GM20000 (cell line): ENCODE results near the gene AOAH.

Source experiments
- DNase-seq: peaks from one replicate; pipeline ENCODE4 v3.0.0; 2012; ENCODE audit warnings: low spot score
- TF ChIP-seq, protein P1 (sequence below): IDR thresholded peaks from 2 replicates; pipeline ENCODE4 v1.5.1; 2012; ENCODE audit warnings: mild to moderate bottlenecking, control low read depth; ENCODE audit errors: extremely low read depth, missing control alignments

Gene AOAH

DNA sequence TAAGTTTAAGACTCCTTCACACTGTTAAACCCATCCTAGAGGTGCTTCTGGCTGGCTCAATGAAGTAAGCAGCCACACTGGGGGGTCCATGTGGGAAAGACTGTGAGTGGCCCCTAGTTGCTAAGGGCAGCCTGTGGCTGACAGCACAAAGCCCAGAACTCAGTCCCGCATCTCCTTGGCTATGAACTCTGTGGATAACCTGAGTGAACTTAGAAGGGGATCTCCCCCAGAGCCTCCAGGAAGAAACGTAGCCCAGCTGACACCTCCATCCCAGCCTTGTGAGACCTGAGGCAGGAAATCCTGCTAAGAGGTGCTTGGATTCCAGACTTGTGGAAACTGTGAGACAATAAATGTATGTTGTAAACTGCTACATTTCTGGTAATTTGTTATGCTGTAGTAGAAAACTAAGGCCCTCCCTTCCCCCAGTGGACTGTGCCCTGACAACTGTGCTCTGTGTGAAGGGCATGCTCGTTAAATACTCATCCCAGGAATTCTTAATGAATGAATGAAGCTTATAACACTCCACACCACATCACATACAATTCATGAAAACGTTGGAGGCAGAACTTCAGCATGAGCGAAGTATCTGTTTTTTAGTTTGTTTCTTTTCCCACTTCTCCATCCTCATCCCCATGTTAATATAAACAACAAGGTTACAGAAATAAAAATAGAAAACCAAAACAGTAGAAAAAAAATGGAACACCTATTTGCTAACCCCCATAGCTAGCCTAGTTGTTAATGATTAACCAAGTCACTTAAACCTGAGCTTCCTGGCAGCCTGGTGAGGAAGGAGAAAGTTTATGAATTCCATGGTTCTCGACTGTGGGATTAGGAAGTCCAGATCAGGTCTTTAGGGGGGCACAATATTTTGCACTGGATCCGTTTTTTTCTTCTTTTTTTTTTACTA, 36.8 kb upstream of the AOAH start:
- TF ChIP-seq, protein P1, sequence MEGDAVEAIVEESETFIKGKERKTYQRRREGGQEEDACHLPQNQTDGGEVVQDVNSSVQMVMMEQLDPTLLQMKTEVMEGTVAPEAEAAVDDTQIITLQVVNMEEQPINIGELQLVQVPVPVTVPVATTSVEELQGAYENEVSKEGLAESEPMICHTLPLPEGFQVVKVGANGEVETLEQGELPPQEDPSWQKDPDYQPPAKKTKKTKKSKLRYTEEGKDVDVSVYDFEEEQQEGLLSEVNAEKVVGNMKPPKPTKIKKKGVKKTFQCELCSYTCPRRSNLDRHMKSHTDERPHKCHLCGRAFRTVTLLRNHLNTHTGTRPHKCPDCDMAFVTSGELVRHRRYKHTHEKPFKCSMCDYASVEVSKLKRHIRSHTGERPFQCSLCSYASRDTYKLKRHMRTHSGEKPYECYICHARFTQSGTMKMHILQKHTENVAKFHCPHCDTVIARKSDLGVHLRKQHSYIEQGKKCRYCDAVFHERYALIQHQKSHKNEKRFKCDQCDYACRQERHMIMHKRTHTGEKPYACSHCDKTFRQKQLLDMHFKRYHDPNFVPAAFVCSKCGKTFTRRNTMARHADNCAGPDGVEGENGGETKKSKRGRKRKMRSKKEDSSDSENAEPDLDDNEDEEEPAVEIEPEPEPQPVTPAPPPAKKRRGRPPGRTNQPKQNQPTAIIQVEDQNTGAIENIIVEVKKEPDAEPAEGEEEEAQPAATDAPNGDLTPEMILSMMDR: no peak
- DNase-seq: no peak

DNA sequence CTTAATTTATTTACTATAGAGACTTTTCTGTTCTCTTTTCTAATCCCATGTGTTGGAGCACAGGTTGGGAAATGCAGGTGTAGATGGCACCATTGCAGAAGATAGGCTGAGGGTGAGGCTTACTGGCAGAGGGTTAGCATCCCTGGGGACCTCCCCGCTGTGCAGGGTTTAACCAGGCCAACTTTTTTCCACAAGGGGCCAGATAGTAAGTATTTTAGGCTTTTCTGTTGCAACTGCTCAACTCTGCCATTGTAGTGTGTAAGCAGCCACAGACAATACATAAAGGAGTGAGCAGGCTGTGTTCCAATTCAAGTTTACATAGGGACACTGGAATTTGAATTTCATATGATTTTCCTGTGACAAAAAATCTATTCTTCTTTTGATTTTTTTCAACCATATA, 34.6 kb upstream of the AOAH start:
- TF ChIP-seq, protein P1: no peak
- DNase-seq: no peak

DNA sequence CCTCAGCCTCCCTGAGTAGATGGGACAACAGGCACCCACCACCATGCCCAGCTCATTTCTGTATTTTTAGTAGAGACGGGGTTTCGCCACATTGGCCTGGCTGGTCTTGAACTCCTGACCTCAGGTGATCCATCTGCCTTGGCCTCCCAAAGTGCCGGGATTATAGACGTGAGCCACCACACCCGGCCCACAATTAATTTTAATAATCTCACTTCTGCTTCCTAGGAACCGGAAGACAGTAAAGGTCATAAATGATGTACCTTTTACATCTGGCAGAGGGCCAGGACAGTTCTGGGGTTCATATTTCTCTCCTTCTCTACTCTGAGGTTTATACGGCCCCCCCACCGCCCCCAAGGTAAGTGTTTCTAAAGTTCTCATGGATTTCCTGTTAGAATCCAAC, 31.2 kb upstream of the AOAH start:
- TF ChIP-seq, protein P1: no peak
- DNase-seq: peak; percentile 14

DNA sequence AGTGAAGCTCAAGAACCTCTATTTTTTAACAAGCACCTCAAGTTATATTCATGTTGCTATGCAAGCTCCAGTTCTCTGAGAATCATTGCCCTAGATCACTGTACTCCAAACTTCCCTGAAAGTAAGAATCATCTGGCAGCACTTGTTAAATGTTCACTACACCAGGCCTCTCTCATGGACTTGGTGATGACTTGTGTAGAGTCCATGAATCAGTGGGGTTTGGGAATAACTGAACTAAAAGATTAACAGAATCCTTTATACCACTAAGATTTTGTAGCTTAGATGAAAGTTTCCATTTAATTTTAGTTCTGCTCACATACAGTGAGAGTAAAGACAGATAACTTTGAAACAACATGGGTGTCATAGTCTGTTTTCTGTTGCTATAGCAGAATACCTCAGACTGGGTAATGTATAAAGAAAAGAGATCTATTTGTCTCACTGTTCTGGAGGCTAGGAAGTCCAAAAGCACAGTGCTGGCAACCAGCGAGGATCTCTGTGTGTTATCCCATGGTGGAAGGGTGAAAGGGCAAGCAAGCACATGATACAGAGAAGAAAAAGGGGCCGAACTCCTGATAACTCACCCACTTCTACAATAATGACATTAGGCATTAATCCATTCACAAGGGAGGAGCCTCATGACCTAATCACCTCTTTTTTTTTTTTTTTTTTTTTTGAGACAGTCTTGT, 27.9 kb upstream of the AOAH start:
- no peak for DNase-seq
- TF ChIP-seq, protein P1: no peak

DNA sequence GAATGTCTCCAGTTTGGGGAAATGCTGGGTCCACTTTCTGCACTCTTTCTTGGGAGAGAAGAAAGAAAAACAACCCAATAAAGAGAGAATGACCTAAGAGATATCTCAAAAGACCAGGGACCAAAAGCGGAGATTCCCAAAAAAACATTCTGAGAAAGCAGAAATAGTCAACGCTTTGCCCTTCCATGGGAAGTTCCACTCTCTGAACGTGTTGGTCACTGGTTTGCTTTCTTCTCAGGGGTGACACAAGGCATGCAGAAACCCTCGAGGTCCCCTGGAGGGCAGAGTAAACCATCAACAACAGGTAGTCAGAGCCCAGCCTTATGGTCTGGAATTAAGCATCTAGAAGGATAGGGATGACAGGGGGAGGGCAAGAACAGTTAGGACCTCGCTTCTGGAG, 26.2 kb upstream of the AOAH start:
- TF ChIP-seq, protein P1: no peak
- DNase-seq: no peak

DNA sequence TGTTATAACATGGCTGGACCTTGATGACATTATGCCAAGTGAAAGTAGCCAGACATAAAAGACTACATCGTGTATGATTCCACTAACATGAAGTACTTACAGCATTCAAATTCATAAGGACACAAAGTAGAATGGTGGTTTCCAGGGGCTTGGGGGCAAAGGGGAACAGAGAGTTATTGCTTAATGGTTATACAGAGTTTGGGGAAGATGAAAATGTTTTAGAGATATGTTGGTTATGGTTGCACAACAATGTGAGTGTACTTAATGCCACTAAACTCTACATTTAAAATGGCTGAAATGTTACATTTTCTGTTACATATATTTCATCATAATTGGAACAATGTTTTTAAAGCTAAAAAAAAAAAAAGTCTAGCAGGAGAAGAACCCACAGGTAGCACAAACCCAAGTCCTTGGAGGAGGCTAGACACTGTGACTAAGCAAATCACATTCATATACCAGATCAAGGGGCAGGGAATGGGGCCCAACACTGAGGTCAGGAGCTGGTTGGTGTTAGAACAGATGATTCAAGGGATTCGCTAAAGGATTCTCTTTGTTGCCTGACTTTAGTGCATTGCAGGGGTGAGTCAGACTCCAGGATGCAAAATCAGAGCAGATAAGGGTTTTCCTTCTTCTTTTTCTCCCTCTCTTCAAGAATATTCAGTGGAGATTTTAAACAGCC, 25.1 kb upstream of the AOAH start:
- TF ChIP-seq, protein P1: no peak
- no peak for DNase-seq
